Spinal cord (tissue), 10 donors: ENCODE data around the gene CYP2F1. TPM values are rescaled to one million over a fixed set of nuclear protein-coding genes. Genes with fewer than 3 reads are reported as not detected.
A peak's percentile ranks its signal among the peaks of the same experiment; 100 is the strongest.
"Not testable (repeated sequence)": the region's sequence is repeated elsewhere in the genome, so short reads cannot be mapped to it uniquely, and the experiment has no call there.

ENCODE experiments used
- DNase-seq, 6 donors: peaks; one replicate each; pipeline versions ENCODE4 v3.0.0 to v3.0.0-alpha.2; 2013 to 2015; ENCODE audit warnings: low spot score in 6 of 6, low read depth in 4 of 6
- H3K27ac ChIP-seq: one replicate; pipeline ENCODE4 v1.5.1; 2013; ENCODE audit warnings: low read depth, low read length, control low read depth
- H3K27me3 ChIP-seq: one replicate; pipeline ENCODE4 v1.6.1; 2013; ENCODE audit warnings: low read length; ENCODE audit not compliant: control insufficient read depth, insufficient read depth
- H3K36me3 ChIP-seq: one replicate; pipeline ENCODE4 v1.6.1; 2013; ENCODE audit warnings: low read length; ENCODE audit not compliant: control insufficient read depth, insufficient read depth
- H3K4me1 ChIP-seq: one replicate; pipeline ENCODE4 v1.6.1; 2013; ENCODE audit warnings: low read length; ENCODE audit not compliant: control insufficient read depth, insufficient read depth
- H3K4me3 ChIP-seq: one replicate; pipeline ENCODE4 v1.5.1; 2013; ENCODE audit warnings: low read depth, low read length, control low read depth
- H3K9me3 ChIP-seq: one replicate; pipeline ENCODE4 v1.6.1; 2013; ENCODE audit warnings: low read length; ENCODE audit not compliant: control insufficient read depth, insufficient read depth
- WGBS: methylation state at CpG from one replicate; pipeline ENCODE4 v1.1.5; 2013; ENCODE audit warnings: missing lambda C conversion rate; ENCODE audit not compliant: insufficient coverage; 5-methylcytosine and 5-hydroxymethylcytosine counted together
- polyA plus RNA-seq, 2 donors: library from polyadenylated mRNA; unstranded; fragments of 120-200 nt; gene quantifications; one replicate each; pipeline ENCODE4 v1.2.1, GENCODE V29; 2013; ENCODE audit not compliant: insufficient read length in 2 of 2
- total RNA-seq, 2 donors: library from RNA; depleted of rRNA in 1 of 2; stranded (reverse); fragments of 120-200 nt in 1 of 2; fragments of >200 nt in 1 of 2; gene quantifications; one replicate each; pipeline versions ENCODE4 v1.2.3 to v1.2.4, GENCODE V29; 2013 to 2014
- donor health status: healthy.

The CYP2F1 gene
- total and polyA plus RNA-seq, 4 donors = 0.41 TPM; not detected in 3

DNA sequence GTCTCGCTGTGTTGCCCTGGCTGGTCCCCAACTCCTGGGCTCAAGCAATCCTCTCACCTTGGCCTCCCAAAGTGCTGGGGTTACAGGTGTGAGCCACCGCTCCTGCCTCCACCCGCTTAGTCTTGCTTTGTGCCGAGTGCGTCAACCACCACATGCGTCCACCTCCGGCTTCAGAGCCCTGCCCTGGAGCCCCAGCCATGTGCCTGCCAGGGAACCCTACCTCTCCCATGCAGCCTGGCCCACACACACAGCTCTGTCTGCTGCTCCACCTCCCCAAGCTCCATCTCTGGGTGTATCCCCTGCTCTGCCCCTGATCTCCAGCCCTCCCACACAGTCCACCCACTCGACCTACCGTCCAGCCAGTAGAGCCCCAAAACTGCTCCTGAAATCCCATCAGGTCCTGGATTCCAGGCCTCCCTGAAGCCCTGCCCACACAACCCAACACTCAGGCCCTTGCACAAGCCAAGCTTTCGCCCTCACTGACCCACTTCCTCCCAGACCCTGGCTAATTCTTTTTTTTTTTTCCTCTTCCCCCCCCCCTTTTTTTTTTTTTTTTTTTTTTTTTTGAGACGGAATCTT, 9.6 kb downstream of the CYP2F1 start:
- no peak overlapping the region for H3K27ac ChIP-seq
- DNase-seq = no peak
- WGBS = 88% methylated on average over 9 of the region's 11 CpGs
- no peaks in the 10 kb centered on the region for H3K36me3 ChIP-seq
- H3K27me3 ChIP-seq = no peaks in the 10 kb centered on the region
- peaks cover 12% of the 10 kb centered on the region for H3K4me1 ChIP-seq
- no peaks in the 10 kb centered on the region for H3K9me3 ChIP-seq
- H3K4me3 ChIP-seq = no peak overlapping the region

DNA sequence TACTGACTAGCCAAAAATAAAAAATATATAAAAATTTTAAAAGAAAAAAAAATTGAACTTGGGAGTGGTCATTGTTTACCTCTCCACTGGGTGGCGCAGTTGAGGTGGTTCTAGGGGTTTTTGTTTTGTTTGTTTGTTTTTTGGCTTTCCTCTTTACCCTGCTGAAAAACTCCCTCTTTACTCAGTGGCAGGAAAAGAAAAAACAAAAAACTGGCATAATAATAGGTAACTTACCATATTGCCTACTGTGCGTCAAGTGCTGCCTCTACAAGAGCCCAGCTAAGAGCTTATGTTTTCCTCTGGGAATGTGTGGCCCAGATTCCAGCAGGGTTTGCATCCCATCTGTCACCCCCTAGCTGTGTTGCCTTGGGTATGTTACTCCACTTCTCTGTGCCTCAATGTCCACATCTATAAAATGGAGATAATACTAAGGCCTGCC, 12.6 kb downstream of the CYP2F1 start:
- not testable (repeated sequence) for H3K27me3 ChIP-seq, DNase-seq, H3K27ac ChIP-seq, H3K9me3 ChIP-seq, H3K4me3 ChIP-seq, H3K36me3 ChIP-seq
- no CpG with 5 or more reads among the region's 2 CpGs for WGBS
- H3K4me1 ChIP-seq = peaks cover 12% of the 10 kb centered on the region

DNA sequence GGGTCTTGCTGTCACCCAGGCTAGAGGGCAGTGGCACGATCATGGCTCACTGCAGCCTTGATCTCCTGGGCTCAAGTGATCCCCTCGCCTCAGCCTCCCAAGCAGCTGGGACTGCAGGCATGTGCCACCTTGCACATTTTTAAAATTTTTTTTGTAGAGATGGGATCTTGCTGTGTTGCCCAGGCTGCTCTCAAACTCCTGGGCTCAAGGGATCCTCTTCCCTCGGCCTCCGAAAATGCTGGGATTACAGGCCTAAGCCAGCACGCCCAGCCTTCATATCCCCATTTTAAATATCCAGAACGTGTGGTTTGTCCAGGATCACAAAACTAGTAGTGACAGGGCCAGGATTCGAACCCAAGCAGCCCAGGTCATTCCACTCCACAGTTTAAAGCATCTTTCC, 13.1 kb downstream of the CYP2F1 start:
- H3K27me3 ChIP-seq, H3K36me3 ChIP-seq, DNase-seq, H3K27ac ChIP-seq, H3K4me3 ChIP-seq, H3K9me3 ChIP-seq: not testable (repeated sequence)
- WGBS = 80% methylated on average over 5 of the region's 7 CpGs
- H3K4me1 ChIP-seq = peaks cover 12% of the 10 kb centered on the region

DNA sequence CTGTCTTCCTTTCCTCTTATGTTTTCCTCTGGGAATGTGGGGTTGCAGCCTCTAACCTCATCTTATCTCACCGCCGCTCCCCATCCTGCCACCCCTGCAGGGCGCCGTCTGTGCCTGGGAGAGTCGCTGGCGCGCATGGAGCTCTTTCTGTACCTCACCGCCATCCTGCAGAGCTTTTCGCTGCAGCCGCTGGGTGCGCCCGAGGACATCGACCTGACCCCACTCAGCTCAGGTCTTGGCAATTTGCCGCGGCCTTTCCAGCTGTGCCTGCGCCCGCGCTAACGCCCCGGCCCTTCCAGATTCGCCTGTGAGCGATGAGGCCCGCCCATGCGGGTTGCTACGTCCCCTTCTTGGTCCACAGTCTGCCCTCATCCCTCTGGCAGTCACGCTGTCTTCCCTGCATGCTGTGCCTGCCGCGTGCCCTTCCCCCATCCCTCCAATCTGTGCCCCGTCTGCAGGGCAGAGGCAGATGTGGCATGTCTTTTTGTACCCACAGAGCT, 13.6 kb downstream of the CYP2F1 start:
- not testable (repeated sequence) for H3K36me3 ChIP-seq, H3K27ac ChIP-seq, H3K27me3 ChIP-seq, H3K4me3 ChIP-seq, H3K9me3 ChIP-seq
- 0% methylated on average over 9 of the region's 29 CpGs for WGBS
- H3K4me1 ChIP-seq = peaks cover 12% of the 10 kb centered on the region
- peak in 4 of 6 donors; percentile 2 to 77 (median 38) for DNase-seq

DNA sequence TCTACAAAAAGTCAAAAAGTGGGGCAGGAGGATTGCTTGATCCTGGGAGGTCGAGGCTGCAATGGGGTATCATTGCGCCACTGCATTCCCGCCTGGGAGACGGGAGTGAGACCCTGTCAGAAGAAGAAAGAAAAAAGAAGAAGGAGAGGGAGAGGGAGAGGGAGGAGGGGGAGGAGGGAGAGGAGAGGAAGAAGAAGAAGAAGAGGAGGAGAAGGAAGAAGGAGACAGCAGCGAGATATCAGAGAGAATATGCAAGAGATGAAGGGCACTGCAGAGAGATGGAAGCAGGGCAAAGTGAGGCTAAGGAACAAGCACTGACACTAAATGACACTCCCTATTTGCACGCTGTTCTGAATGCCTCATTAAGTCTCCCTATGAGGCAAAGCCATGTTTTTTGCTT, 14.5 kb downstream of the CYP2F1 start:
- 75% methylated on average over 5 of the region's 6 CpGs for WGBS

DNA sequence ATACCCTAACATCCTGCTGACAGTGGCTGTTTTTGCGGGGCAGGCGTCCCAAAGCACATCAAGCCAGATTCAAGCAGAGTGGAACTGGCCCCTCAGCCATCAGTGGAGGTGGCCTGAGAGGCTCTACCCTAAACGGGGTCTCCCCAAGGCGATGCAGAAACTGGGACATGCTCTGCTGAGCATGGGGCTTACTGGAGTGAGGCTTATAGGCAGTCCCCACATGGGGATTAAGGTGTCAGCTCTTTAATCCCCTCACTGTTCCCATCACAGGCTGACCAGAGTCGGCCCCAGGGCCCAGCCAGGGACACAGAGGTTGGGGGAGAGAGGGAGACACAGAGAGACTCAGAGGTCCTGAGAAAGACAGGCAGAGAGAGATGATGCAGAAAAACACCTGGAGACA, 17.0 kb downstream of the CYP2F1 start:
- Histone ChIP-seq H3K27ac (no peak overlapping the region), H3K27me3 (no peaks in the 10 kb centered on the region), H3K4me3 (no peak overlapping the region), H3K4me1 (peaks cover 23% of the 10 kb centered on the region), H3K9me3 (no peaks in the 10 kb centered on the region), H3K36me3 (no peaks in the 10 kb centered on the region)
- DNase-seq = no peak
- WGBS = 71% methylated on average over 3 of the region's 5 CpGs

More for the DNA sequence above, 14.5 kb downstream of the CYP2F1 start:
- Histone ChIP-seq H3K4me3 (no peak overlapping the region), H3K4me1 (peaks cover 12% of the 10 kb centered on the region), H3K27ac (no peak overlapping the region), H3K9me3 (no peaks in the 10 kb centered on the region), H3K36me3 (no peaks in the 10 kb centered on the region), H3K27me3 (no peaks in the 10 kb centered on the region)
- DNase-seq = peak in 1 of 6 donors; percentile 20

DNA sequence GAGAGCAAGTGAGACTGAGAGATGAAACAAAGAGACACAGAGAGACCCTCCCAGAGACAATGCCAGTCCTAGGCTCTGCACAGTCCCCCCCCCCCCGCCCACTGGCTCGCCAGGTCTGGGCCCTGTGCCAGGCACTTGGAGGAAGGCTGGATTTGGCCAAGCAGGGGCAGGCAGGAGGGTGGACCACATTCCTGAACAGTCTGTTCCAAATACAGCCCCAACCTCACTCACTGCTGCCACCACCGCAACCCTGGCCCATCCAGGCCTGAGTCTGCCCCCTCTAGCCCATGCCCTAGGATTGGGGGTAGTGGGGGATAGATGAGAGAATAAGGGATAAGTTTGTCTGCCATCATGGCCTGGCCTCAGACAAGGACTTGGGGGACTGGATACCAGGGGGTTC, 19.0 kb downstream of the CYP2F1 start:
- H3K4me1 ChIP-seq = peaks cover 19% of the 10 kb centered on the region
- WGBS = no CpG with 5 or more reads among the region's 3 CpGs
- H3K27ac ChIP-seq = no peak overlapping the region
- no peak overlapping the region for H3K4me3 ChIP-seq
- no peaks in the 10 kb centered on the region for H3K9me3 ChIP-seq
- no peak for DNase-seq
- no peaks in the 10 kb centered on the region for H3K27me3 ChIP-seq
- H3K36me3 ChIP-seq = no peaks in the 10 kb centered on the region

DNA sequence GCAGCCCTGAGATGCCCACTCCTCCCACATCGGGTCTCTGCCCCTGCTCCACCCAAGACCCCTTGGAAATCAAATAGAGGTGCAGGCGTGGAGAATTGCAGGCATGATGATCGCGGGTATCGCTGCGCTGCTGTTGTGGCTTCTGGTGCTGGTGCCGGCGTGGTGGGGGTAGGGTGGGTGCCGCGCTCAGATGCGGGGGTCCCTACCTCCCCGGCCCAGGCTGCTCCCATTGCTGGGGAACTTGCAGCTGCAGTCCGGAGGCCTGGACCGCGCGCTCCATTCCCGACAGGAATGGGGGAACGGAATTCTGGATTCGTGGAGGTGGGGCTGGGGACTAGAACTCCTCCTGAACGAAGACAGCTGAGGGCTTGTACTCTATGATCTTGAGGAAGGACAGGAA, 20.4 kb downstream of the CYP2F1 start:
- Histone ChIP-seq H3K4me1 (peaks cover 15% of the 10 kb centered on the region), H3K27ac (no peak overlapping the region), H3K36me3 (no peaks in the 10 kb centered on the region), H3K27me3 (no peaks in the 10 kb centered on the region), H3K9me3 (no peaks in the 10 kb centered on the region), H3K4me3 (no peak overlapping the region)
- peak in 1 of 6 donors; percentile 2 for DNase-seq
- WGBS = 86% methylated on average over 7 of the region's 20 CpGs

DNA sequence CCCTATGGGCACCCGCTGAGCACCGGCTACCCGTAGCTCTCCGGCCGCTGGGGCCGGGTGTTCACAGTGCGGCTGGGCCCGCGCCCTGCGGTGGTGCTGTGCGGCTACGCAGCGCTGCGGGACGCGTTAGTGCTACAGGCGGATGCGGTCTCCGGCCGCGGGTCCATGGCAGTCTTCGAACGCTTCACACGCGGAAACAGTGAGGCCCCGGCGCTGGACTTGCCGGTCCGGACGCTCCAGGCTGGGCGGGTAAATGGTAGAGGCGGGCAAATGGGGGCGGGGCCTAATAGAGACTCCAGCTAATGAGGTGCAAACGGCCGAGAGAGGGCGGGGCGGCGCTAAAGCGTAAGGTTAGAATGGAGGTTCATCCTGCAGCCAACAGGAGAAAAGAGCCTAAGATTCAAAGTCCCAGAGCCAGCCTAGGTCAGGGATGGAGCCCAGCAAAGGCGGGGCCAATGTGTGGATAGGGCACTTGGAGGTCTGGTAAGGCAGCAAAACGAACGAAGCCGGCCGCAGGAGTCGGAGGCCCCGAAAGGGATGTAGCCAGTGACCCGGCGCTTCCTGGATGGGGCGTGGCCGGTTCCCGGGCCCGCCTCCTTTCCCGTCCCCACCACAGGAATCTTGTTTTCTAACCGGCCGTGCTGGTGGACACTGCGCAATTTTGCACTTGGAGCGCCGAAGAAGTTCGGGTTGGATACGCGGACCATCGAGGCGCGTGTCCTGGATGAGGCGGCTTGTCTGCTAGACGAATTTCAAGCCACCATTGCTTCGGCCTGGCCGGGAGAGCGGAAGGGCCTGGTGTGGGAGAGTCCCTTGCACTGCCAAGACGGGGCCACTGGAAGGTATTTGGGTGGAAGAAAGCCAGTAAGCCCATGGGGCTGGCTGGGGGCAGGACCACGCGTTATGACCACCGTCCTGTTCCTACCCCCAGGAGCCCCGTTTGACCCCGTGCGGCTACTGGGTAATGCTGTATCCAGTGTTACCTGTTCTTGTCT, 21.5 kb downstream of the CYP2F1 start:
- not testable (repeated sequence) for H3K27ac ChIP-seq, H3K36me3 ChIP-seq, H3K27me3 ChIP-seq, H3K9me3 ChIP-seq
- peak; percentile 22 to 81 (median 36) for DNase-seq
- Histone ChIP-seq H3K4me1 (peaks cover 15% of the 10 kb centered on the region), H3K4me3 (peak overlapping the region; percentile 27)
- WGBS = 13% methylated on average over 29 of the region's 76 CpGs
